ENCODE results near the gene AAK1.

DNA sequence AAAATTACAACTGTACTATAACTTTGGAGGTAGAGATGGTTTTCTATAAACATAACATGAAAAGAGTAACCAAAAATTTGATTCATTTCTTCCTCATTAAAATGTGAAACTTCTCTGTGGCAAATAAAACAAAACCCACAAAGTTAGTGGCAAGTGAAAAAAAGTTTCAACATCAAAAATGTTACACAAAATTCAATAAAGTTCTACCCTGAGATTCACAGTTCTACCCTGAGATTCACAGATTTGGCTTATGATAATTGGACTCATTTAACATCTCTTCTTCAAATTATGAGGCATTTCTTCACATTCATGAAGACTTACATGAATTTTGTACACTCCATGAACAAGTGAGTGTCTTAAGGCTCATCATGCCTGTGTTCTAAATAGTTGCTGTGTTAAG is 51.0 kb downstream of the AAK1 start:
- TF ChIP-seq, protein P1, sequence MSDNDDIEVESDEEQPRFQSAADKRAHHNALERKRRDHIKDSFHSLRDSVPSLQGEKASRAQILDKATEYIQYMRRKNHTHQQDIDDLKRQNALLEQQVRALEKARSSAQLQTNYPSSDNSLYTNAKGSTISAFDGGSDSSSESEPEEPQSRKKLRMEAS (IDR thresholded peaks at IDR 0.05) = no peak
- TF ChIP-seq TAF1 (IDR thresholded peaks at IDR 0.05; ENCODE audit: low read depth) = no peak
- no peak for TF ChIP-seq EGR1 (IDR thresholded peaks at IDR 0.05)

All from Ishikawa (cell line).